HG03469 (cell line): ENCODE measurements around the gene GRID2IP.
A peak's percentile ranks its signal among the peaks of the same experiment; 100 is the strongest.
"Not testable (repeated sequence)": the region's sequence is repeated elsewhere in the genome, so short reads cannot be mapped to it uniquely, and the experiment has no call there.

Experiments used
- ATAC-seq: cut with Tn5 transposase; IDR thresholded peaks from one replicate; pipeline ENCODE4 v1.9.1; 2021; ENCODE audit warnings: mild to moderate bottlenecking, moderate library complexity, moderate number of reproducible peaks; ENCODE audit not compliant: unreplicated experiment

The GRID2IP gene

DNA sequence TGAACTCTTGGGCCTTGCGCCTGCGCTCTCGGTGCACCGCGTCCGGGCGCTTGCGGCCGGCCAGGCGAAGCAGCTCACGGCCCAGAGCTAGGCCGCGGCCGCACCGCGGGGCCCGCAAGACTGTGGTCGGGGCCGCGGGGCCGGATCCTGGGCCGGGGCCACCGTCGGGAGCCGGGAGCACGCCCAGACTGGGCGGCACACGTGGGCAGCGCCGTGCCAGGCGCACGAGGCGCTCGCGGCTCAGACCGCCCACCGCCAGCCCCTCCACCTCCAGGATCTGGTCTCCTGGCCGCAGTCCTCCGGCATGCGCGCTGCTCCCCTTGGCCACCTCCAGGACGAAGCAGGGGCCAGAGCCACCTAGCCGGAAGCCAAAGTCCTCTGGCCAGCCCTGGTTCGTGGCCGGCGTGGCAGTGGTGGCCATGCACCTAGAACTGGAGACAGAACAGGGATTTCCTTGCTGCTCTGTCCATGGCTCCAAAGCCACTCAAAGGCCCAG is at the start of gene GRID2IP:
Gene GRID2IP (minus strand): TSS at position 446 of the 496 bp plus-strand sequence. CDS start 25 bp downstream, at position 421.
- no peak for ATAC-seq

GRCh38 chr7:6600093-6600492 is 48.8 kb upstream of the GRID2IP start:
- no peak for ATAC-seq

DNA sequence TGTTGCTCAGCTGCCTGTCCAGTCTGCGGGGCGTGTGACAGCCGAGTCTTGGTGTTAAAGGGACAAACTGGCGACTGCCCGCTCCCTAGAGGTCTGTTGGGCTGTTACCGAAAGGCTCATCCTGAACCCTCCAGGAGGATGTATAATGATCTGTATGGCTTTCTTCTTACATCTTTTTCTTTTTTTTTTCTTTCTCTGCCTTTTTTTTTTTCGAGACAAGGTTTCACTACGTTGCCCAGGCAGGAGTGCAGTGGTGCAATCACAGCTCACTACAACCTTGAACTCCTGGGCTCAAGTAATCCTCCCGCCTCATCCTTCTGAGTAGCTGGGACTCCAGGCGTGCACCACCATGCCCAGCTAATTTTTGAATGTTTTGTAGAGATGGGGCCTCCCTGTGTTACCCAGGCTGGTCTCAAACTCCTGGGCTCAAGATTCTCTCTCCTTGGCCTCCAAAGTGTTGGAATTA is 39.4 kb upstream of the GRID2IP start:
- ATAC-seq: peak; percentile 10

GRCh38 chr7:6589829-6590644 is 38.8 kb upstream of the GRID2IP start, which contains the start of gene INTS15:
TSS of gene INTS15 (plus strand) at chr7:6590021. CDS start at chr7:6590284, 263 bp downstream.
- ATAC-seq: peak; percentile 75

DNA sequence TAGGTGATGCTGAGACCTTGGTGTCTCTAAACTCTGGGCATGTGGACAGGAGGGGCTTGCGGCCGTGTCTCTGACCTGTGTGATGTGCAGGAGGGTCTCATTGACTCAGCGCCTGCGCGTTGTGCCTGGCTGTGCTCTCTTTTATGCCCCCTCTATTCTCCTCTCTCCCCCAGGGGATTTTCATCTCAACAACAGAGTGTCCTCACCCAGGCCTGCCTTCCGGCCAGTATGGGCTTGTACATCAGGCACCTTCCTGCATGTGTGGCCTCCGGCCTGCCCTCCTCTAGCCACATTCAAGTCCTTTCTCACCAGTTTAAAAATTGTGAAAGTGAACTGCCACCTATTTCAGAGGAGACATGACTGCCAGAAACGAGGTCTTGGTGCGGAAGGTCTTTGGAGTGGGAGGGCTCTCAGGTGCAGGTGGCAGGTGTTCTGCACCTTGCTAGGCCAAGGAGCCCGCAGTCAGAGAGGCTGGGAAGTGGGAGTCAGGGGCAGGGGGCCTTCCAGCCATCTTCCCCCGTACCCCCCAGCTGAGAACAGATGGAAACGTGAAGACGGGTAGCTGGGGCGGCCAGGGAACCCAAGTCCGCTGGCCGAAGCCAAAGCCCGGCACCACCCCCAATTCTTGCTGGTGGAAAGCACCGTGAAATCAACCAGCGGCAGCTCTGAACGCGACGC is 38.0 kb upstream of the GRID2IP start:
- ATAC-seq: no peak

DNA sequence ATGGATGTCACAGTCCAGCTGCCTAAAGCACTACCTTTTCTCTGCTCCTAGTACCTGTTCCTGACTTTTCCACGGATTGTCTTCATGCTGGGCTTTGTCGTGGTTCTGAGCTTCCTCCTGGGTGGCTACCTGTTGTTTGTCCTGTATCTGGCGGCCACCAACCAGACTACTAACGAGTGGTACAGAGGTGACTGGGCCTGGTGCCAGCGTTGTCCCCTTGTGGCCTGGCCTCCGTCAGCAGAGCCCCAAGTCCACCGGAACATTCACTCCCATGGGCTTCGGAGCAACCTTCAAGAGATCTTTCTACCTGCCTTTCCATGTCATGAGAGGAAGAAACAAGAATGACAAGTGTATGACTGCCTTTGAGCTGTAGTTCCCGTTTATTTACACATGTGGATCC is 37.3 kb upstream of the GRID2IP start:
- no peak for ATAC-seq

- not testable (repeated sequence) for ATAC-seq
These were observed 34.6 kb upstream of the GRID2IP start for GRCh38 chr7:6585746-6586432.

DNA sequence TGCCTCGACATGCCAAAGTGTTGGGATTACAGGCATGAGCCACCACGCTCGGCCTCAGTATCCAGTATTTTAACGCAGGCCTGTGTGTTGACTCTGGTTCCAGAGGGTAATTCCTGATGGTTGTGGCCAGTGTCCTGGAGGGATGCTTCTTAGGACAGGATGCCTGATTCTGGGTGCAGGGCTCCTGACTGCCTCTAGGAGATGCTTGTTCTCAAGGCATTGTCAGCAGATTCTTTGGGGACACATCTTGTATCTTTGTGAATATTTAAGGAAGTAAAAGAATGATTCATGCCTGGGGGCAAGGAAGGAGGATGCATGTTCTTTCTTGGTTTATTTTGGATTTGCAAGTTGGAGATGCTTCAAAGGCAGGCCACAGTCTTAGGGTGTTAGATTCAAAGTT is 28.2 kb upstream of the GRID2IP start:
- no peak for ATAC-seq

DNA sequence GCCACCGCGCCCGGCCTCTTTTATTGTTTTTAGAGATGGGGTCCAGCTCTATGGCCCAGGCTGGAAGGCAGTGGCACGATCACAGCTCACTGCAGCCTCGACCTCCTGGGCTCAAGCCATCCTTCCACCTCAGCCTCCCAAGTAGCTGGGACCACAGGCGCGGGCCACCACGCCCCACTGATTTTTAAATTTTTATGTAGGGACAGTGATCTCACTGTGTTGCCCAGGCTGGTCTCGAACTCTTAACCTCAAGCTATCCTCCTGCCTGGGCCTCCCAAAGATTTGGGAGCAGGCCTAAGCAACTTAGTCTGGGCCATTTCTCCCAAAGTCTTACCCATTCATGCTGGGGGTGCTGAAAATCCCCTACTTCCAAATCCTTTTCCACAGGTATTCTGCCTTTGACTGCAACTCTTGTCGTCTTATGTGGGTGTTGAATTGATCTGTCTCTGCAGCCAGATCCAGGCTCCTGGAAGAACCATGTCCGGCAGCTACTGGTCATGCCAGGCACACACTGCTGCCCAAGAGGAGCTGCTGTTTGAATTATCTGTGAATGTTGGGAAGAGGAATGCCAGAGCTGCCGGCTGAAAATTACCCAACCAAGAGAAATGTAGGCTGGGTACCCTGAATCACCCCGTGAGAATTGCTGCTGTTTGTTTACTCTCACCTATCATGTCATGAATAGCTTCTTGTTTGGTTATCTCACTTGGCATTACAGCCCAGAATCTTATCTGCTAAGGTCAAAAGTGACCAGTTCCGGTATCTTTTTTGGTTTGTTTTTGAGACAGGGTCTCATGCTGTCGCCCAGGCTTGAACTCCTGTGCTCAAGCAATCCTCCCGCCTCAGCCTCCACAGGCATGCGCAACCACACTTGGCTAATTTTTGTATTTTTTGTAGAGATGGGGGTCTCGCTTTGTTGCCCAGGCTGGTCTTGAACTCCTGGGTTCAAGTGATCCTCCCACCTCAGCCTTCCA is 27.1 kb upstream of the GRID2IP start:
- ATAC-seq: no peak

DNA sequence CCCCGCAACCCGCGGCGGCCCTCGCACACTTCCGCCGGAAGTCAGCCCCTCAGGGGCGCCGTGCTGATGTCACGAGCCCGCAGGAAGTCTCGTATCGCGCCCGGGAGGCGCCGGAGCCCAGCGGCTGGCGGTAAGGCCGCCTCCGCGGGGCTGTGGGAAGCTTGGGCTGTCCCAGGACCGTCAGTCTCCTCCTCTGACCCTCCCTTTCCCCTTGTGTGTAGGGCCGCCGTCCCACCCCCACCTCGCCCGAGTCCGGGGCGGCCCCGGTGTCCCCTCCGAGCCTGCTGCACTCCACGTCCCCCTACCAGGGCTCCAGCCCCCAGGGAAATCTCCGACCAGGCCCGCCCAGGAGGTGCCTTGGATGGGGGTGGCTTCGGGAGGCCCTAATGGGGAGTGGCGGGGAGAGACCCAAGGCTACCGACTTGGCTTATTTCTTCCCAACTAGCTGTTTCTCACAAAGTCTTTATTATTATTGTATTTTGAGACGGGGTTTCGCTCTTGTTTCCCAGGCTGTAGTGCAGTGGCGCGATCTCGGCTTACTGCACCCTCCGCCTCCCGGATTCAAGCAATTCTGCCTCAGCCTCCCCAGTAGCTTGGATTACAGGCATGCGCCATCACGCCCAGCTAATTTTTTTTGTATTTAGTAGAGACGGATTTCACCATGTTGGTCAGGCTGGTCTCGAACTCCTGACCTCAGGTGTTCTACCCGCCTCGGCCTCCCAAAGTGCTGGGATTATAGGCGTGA is 26.3 kb upstream of the GRID2IP start, which contains the start of gene ZDHHC4:
Gene ZDHHC4 (plus strand): TSS at position 86 of the 745 bp plus-strand sequence. CDS start 3,108 bp downstream, outside the sequence.
- peak; percentile 90 for ATAC-seq

DNA sequence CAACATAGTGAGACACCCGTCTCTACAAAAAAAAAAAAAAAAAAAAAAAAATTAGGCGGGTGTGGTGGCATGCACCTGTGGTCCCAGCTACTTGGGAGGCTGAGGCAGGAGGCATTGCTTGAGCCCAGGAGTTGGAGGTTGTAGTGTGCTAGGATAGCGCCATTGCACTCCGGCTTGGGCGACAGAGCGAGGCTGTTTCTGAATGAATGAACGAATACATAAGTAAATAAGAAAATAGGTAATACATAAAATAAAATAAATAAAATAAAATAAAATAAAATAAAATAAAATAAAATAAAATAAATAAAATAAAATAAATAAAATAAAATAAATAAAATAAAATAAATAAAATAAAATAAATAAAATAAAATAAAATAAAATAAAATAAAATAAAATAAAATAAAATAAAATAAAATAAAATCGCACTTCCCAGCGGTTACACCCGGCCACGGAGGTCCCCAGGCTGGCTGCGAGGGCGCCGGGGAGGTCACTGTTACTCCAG is 25.7 kb upstream of the GRID2IP start:
- ATAC-seq: not testable (repeated sequence)

DNA sequence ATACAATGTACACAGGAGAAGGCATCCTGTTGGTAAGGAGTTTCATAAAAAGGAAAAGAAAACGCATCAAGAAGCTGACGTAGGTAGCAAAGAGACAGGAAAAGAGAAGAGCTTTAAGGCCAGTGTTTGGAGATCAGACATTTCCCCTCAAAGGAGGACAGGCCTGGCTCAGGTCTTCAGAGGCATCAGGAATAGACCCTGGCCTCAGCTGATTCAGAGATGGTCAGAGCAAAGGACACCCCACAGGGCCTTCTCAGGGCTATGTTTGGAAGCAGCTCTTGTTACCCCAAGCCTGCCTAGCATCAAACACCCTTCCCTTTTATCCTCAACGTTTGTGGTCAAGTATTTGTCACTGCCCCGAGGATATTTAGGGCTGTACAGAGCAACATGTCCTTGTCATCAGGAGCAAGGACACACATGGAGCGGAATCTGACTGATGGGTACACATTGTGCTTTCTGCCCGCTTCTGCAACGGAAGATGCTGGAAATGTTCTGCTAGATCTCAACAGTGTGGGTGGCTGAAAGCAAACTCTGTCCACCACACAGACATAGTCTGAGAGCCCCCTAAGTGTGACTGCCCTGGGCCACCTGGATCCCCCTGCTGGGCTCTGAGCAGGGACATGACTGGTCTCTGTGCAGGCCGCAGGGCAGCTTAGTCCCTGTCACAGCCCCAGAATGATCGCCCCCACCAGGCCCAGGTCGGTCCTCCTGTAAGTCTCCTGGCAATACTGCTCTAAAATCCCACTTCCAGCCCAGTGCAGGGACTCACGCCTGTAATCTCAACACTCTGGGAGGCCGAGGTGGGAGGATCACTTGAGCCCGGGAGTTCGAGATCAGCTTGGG is 25.0 kb upstream of the GRID2IP start:
- ATAC-seq: no peak

DNA sequence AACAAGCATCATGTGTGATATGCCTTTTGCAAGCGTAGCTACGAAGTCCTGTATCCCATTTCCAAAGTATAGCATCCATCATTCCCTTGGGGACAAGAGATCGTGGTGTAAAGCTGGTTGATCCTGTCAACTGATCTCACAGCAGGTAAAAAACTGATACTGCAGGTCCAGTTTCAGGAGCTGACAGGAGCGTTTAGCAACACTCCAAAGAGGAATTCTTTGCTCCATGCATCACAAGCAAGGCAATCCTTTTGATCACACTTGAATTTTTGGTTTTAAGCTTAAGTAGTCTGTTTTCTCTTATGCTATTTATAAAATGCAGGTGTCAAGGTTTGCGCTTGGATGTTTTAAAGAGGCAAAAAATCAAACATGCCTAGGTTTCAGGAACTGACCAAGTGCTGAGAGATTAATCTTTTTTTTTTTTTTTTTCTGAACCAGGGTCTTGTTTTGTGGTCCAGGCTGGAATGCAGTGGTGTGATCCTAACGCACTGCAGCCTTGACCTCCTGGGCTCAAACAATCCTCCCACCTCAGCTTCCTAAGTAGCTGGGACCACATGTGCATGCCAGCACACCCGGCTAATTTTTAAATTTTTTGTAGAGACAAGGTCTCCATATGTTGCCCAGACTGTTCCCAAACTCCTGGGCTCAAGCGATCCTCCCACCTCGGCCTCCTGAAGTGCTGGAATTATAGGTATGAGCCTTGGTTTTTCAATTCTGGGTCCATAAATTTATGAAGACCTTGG is 24.2 kb upstream of the GRID2IP start:
- ATAC-seq: no peak

DNA sequence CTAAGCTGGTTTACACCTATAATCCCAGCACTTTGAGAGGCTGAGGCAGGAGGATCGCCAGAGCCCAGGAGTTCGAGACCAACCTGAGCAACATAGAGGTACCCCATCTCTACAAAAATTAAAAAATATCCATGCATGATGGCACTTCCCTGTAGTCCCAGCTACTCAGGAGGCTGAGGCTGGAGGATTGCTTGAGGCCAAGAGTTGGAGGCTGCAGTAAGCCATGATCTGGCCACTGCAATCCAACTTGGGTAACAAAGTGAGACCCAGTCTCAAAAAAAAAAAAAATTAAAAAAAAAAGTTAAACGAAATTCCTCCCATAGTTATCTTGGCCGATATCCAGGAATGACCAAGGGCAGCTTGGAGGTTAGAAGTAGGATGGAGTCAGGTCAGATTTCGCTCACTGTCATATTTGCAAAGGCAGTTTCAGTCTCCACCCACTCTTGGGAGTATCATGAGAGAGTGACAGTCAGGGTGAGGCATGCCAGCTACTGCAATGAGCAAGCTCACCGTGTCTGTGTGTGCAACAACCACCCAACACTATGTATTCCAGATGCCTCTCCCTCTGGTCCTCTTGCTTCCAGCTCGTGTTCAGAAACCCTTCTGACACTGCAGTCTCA is 20.0 kb upstream of the GRID2IP start:
- no peak for ATAC-seq

DNA sequence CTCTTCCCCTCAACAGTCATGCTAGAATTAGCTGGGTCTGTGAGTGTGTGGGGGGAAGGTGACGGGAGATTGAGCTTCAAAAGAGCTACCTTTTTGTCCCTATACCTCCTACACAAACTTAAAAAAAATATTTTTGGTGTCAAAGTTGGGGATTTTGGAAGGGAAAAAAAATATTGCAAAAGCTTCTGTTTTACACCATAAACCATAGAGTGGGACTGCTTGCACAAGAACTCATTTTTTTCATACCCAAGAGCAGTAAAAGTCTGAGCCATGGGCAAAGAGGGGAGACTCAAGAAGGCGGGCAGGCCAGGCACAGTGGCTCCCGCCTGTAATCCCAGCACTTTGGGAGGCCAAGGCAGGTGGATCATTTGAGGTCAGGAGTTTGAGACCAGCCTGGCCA is 16.6 kb upstream of the GRID2IP start:
- ATAC-seq: no peak

- no peak for ATAC-seq
These were observed 14.4 kb upstream of the GRID2IP start for GRCh38 chr7:6565655-6566054.
